Liver (tissue), 3 donors: ENCODE data around the gene UNG.

Source experiments
- EGR1 ChIP-seq, 2 donors: IDR thresholded peaks; 2 replicates each; pipeline ENCODE4 v1.6.1; 2016 to 2018; ENCODE audit warnings: antibody characterized with exemption in 2 of 2, low read depth in 2 of 2
- GABPA ChIP-seq, 2 donors: IDR thresholded peaks in 1 of 2; conservative IDR thresholded peaks in 1 of 2; 2 replicates each; pipeline ENCODE4 v1.6.1; 2016; ENCODE audit warnings: antibody characterized with exemption in 2 of 2, mild to moderate bottlenecking in 1 of 2, moderate library complexity in 1 of 2
- HNF4A ChIP-seq, 2 donors: conservative IDR thresholded peaks; 2 replicates each; pipeline ENCODE4 v1.6.1; 2016; ENCODE audit warnings: antibody characterized with exemption in 2 of 2, mild to moderate bottlenecking in 2 of 2
- JUND ChIP-seq, 2 donors: IDR thresholded peaks; 2 replicates each; pipeline ENCODE4 v1.6.1; 2016; ENCODE audit warnings: antibody characterized with exemption in 2 of 2
- MAX ChIP-seq: IDR thresholded peaks from 2 replicates; pipeline ENCODE4 v1.6.1; 2016; ENCODE audit warnings: antibody characterized with exemption
- RAD21 ChIP-seq, 2 donors: IDR thresholded peaks; 2 replicates each; pipeline ENCODE4 v1.6.1; 2016; ENCODE audit warnings: antibody characterized with exemption in 2 of 2, mild to moderate bottlenecking in 2 of 2
- REST ChIP-seq: IDR thresholded peaks from 2 replicates; pipeline ENCODE4 v1.6.1; 2016; ENCODE audit warnings: antibody characterized with exemption, mild to moderate bottlenecking
- SP1 ChIP-seq: IDR thresholded peaks from 2 replicates; pipeline ENCODE4 v1.6.1; 2018; ENCODE audit warnings: antibody characterized with exemption, mild to moderate bottlenecking
- YY1 ChIP-seq: IDR thresholded peaks from 2 replicates; pipeline ENCODE4 v1.6.1; 2016; ENCODE audit warnings: antibody characterized with exemption, mild to moderate bottlenecking
- TF ChIP-seq, protein P1 (sequence below): fragments of 150-350 bp; IDR thresholded peaks from 2 replicates; pipeline ENCODE4 v1.5.1; 2017; ENCODE audit warnings: improper control_type of control experiment, low read depth, low read length; ENCODE audit not compliant: missing input control
- TF ChIP-seq, protein P2 (sequence below): IDR thresholded peaks from 2 replicates; pipeline ENCODE4 v1.6.1; 2016; ENCODE audit warnings: antibody characterized with exemption
- donor health status: healthy.
- donor health status: healthy.

GRCh38 chr12:109114644-109115043 lies 17.2 kb downstream of the UNG start:
- TF ChIP-seq GABPA (IDR thresholded peaks at IDR 0.05 in 1 of 2, conservative IDR thresholded peaks at IDR 0.05 in 1 of 2) = no peak
- TF ChIP-seq REST = no peak
- TF ChIP-seq, protein P1, sequence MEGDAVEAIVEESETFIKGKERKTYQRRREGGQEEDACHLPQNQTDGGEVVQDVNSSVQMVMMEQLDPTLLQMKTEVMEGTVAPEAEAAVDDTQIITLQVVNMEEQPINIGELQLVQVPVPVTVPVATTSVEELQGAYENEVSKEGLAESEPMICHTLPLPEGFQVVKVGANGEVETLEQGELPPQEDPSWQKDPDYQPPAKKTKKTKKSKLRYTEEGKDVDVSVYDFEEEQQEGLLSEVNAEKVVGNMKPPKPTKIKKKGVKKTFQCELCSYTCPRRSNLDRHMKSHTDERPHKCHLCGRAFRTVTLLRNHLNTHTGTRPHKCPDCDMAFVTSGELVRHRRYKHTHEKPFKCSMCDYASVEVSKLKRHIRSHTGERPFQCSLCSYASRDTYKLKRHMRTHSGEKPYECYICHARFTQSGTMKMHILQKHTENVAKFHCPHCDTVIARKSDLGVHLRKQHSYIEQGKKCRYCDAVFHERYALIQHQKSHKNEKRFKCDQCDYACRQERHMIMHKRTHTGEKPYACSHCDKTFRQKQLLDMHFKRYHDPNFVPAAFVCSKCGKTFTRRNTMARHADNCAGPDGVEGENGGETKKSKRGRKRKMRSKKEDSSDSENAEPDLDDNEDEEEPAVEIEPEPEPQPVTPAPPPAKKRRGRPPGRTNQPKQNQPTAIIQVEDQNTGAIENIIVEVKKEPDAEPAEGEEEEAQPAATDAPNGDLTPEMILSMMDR = no peak
- no peak for TF ChIP-seq RAD21 (IDR thresholded peaks at IDR 0.05)
- TF ChIP-seq YY1 = no peak
- TF ChIP-seq, protein P2, sequence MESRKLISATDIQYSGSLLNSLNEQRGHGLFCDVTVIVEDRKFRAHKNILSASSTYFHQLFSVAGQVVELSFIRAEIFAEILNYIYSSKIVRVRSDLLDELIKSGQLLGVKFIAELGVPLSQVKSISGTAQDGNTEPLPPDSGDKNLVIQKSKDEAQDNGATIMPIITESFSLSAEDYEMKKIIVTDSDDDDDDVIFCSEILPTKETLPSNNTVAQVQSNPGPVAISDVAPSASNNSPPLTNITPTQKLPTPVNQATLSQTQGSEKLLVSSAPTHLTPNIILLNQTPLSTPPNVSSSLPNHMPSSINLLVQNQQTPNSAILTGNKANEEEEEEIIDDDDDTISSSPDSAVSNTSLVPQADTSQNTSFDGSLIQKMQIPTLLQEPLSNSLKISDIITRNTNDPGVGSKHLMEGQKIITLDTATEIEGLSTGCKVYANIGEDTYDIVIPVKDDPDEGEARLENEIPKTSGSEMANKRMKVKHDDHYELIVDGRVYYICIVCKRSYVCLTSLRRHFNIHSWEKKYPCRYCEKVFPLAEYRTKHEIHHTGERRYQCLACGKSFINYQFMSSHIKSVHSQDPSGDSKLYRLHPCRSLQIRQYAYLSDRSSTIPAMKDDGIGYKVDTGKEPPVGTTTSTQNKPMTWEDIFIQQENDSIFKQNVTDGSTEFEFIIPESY = no peak
- TF ChIP-seq HNF4A (conservative IDR thresholded peaks at IDR 0.05) = no peak
- no peak for TF ChIP-seq JUND (IDR thresholded peaks at IDR 0.05)
- TF ChIP-seq SP1 = no peak
- TF ChIP-seq MAX = no peak
- no peak for TF ChIP-seq EGR1 (IDR thresholded peaks at IDR 0.05; ENCODE audit: low read depth in 2 of 2)
